ENCODE data around the gene LENEP.
A peak's percentile ranks its signal among the peaks of the same experiment; 100 is the strongest.

Gene LENEP

DNA sequence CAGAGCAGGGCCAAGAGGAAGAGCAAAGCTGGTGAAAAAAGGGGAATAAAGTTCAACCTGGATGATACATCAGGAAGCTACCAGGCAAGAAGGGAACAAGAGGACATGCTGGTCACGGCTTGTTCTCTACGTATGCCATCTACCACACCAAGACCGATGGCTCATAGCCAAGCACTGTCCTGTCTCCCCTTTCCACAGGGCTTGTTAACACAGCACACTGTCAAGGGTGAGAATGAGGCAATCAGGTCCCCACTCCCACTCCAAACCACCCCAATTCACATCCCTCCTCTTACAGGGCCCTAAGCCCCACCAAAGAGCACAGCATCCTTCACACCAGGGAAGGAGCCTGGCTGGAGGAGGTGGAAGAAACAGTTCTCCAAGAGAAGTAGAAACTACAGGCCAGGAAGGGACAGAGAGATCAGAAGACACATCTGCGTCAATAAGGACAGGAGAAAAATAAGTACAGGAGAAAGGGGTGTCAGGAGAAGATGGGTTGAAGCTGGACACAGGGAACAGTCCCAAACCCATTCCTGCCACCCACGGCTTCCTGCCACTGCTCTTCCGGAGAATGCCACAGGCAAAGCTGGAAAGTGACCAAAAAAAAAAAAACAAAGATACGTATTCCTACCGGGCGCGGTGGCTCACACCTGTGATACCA, 21.9 kb upstream of the LENEP start:
- DNase-seq (ENCODE audit: extremely low spot score): no peak
- no peak for TF ChIP-seq FOXA1 (IDR thresholded peaks at IDR 0.05)
- no peak for TF ChIP-seq FOXK2 (IDR thresholded peaks at IDR 0.05)
- TF ChIP-seq SP1 (IDR thresholded peaks at IDR 0.05): no peak
- no peak for TF ChIP-seq CTBP1 (IDR thresholded peaks at IDR 0.05; ENCODE audit: borderline replicate concordance)
- TF ChIP-seq ZNF384 (IDR thresholded peaks at IDR 0.05): no peak
- TF ChIP-seq HDGF (IDR thresholded peaks at IDR 0.05; ENCODE audit: borderline replicate concordance): no peak
- TF ChIP-seq TARDBP (IDR thresholded peaks at IDR 0.05): no peak
- no peak for TF ChIP-seq ARNT (IDR thresholded peaks at IDR 0.05)
- TF ChIP-seq, protein P1, sequence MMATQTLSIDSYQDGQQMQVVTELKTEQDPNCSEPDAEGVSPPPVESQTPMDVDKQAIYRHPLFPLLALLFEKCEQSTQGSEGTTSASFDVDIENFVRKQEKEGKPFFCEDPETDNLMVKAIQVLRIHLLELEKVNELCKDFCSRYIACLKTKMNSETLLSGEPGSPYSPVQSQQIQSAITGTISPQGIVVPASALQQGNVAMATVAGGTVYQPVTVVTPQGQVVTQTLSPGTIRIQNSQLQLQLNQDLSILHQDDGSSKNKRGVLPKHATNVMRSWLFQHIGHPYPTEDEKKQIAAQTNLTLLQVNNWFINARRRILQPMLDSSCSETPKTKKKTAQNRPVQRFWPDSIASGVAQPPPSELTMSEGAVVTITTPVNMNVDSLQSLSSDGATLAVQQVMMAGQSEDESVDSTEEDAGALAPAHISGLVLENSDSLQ (IDR thresholded peaks at IDR 0.05): no peak
- TF ChIP-seq ELF4 (IDR thresholded peaks at IDR 0.05): no peak
- TF ChIP-seq L3MBTL2 (conservative IDR thresholded peaks at IDR 0.05): no peak
- no peak for TF ChIP-seq SUZ12 (IDR thresholded peaks at IDR 0.05)
- no peak for TF ChIP-seq LEF1 (IDR thresholded peaks at IDR 0.05; ENCODE audit: borderline replicate concordance)
- no peak for TF ChIP-seq NFRKB (IDR thresholded peaks at IDR 0.05)
- no peak for TF ChIP-seq BHLHE40 (IDR thresholded peaks at IDR 0.05; ENCODE audit: borderline replicate concordance)
- TF ChIP-seq FOXM1 (IDR thresholded peaks at IDR 0.05; ENCODE audit: borderline replicate concordance): no peak
- ChIA-PET CTCF (interaction anchor here (0.8 to 2.2 kb wide), 6 partner anchors 9 to 114 kb away, joined by 3 to 8 read pairs (median 4); partner anchors contain the start of genes LENEP and PYGO2), POLR2A (interaction anchor here (0.8 to 6.6 kb wide), 12 partner anchors 10 to 124 kb away, joined by 3 to 59 read pairs (median 7); partner anchors contain the start of genes FLAD1, LENEP, PBXIP1 and PMVK)

DNA sequence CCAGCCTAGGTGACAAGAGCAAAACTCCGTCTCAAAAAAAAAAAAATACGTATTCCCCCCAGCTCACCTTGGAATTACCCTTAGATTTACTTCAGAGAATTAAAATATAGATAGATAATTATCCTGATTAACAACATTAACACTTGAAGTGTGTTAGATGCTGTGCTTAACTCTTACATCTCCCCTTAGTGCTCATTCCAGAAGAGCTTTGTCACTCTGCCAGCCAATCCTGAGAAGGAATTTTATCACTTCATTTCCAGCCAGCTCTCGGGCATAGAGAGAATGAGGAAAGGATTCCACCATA, 21.2 kb upstream of the LENEP start:
- CTCF ChIA-PET: interaction anchor here (0.8 to 1.5 kb wide), 3 partner anchors 22 to 89 kb away, joined by 3 read pairs; partner anchors contain the start of gene LENEP
- TF ChIP-seq SUZ12 (IDR thresholded peaks at IDR 0.05): no peak
- no peak for TF ChIP-seq HDGF (IDR thresholded peaks at IDR 0.05; ENCODE audit: borderline replicate concordance)
- no peak for TF ChIP-seq NFRKB (IDR thresholded peaks at IDR 0.05)
- POLR2A ChIA-PET: interaction anchor here (0.8 to 6.6 kb wide), 6 partner anchors 10 to 75 kb away, joined by 3 to 59 read pairs (median 8); partner anchors contain the start of genes FLAD1, LENEP, PMVK and PYGO2
- DNase-seq (ENCODE audit: extremely low spot score): no peak

GRCh38 chr1:154972517-154973343, 20.7 kb upstream of the LENEP start:
- ChIA-PET CTCF (interaction anchor here (0.5 to 2.3 kb wide), 6 partner anchors 11 to 635 kb away, joined by 3 to 8 read pairs (median 4); partner anchors contain the start of genes LENEP and PYGO2), POLR2A (interaction anchor here (0.8 to 6.6 kb wide), 11 partner anchors 11 to 300 kb away, joined by 3 to 59 read pairs (median 6); partner anchors contain the start of genes CLK2, FLAD1, PBXIP1 and PMVK)
- TF ChIP-seq ZNF384 (IDR thresholded peaks at IDR 0.05) (no peak), BHLHE40 (IDR thresholded peaks at IDR 0.05; ENCODE audit: borderline replicate concordance) (no peak), FOXA1 (IDR thresholded peaks at IDR 0.05) (no peak), NFRKB (IDR thresholded peaks at IDR 0.05) (no peak), CTBP1 (IDR thresholded peaks at IDR 0.05; ENCODE audit: borderline replicate concordance) (no peak), ARNT (IDR thresholded peaks at IDR 0.05) (no peak), SUZ12 (IDR thresholded peaks at IDR 0.05) (no peak), TARDBP (IDR thresholded peaks at IDR 0.05) (no peak), FOXK2 (IDR thresholded peaks at IDR 0.05) (no peak), FOXM1 (IDR thresholded peaks at IDR 0.05; ENCODE audit: borderline replicate concordance) (no peak), ELF4 (IDR thresholded peaks at IDR 0.05) (no peak), LEF1 (IDR thresholded peaks at IDR 0.05; ENCODE audit: borderline replicate concordance) (no peak), L3MBTL2 (conservative IDR thresholded peaks at IDR 0.05) (no peak), HDGF (IDR thresholded peaks at IDR 0.05; ENCODE audit: borderline replicate concordance) (no peak), SP1 (IDR thresholded peaks at IDR 0.05) (no peak)
- TF ChIP-seq, protein P1 (IDR thresholded peaks at IDR 0.05): no peak
- no peak for DNase-seq (ENCODE audit: extremely low spot score)

- TF ChIP-seq ZNF384 (IDR thresholded peaks at IDR 0.05) (no peak; the same call in 1 of the 2 replicates), L3MBTL2 (conservative IDR thresholded peaks at IDR 0.05) (peak; percentile 9; the same call in 1 of the 2 replicates), FOXM1 (IDR thresholded peaks at IDR 0.05; ENCODE audit: borderline replicate concordance) (no peak)
- TF ChIP-seq, protein P1 (IDR thresholded peaks at IDR 0.05): peak; percentile 63; the same call in 1 of the 2 replicates
- DNase-seq (ENCODE audit: extremely low spot score): peak; percentile 87
- ChIA-PET POLR2A (interaction anchor here (0.6 to 6.6 kb wide), 17 partner anchors 10 to 299 kb away, joined by 3 to 59 read pairs (median 5); partner anchors contain the start of genes ADAM15, CLK2, FLAD1 and KCNN3), CTCF (interaction anchor here (0.6 to 2.3 kb wide), 6 partner anchors 12 to 414 kb away, joined by 3 to 8 read pairs (median 4); partner anchors contain the start of gene PYGO2)
Observed at GRCh38 chr1:154973344-154974101, 19.9 kb upstream of the LENEP start.

All from HEK293T (cell line).